Mesenchymal stem cell (in vitro differentiated cells and primary cell): Measurements from ENCODE around the gene SYNE3.

Experiments used
- DNase-seq: peaks from one replicate; pipeline ENCODE4 v3.0.0-alpha.2; 2013
- H2AFZ ChIP-seq: one replicate; pipeline ENCODE4 v1.6.1; 2013; ENCODE audit warnings: low read depth, mild to moderate bottlenecking, control low read depth, inconsistent platforms, low read length, moderate library complexity
- H2AK5ac ChIP-seq: 2 replicates; pipeline ENCODE4 v1.6.1; 2013; ENCODE audit warnings: low read length, moderate library complexity, mild to moderate bottlenecking, inconsistent platforms; ENCODE audit not compliant: severe bottlenecking
- H2BK120ac ChIP-seq: one replicate; pipeline ENCODE4 v1.6.1; 2013; ENCODE audit warnings: low read depth, mild to moderate bottlenecking, inconsistent platforms, low read length, moderate library complexity
- H2BK12ac ChIP-seq, 2 experiments: one replicate each; pipeline ENCODE4 v1.6.1; 2013; ENCODE audit warnings: inconsistent platforms in 2 of 2, low read length in 2 of 2, mild to moderate bottlenecking in 2 of 2, moderate library complexity in 2 of 2, control low read depth in 1 of 2
- H2BK15ac ChIP-seq: one replicate; pipeline ENCODE4 v1.6.1; 2013; ENCODE audit warnings: mild to moderate bottlenecking, low read depth, inconsistent platforms; ENCODE audit not compliant: poor library complexity, severe bottlenecking
- H2BK5ac ChIP-seq: 2 replicates; pipeline ENCODE4 v1.6.1; 2013; ENCODE audit warnings: low read depth, mild to moderate bottlenecking, low read length, control low read depth, inconsistent platforms; ENCODE audit not compliant: poor library complexity, severe bottlenecking
- H3K14ac ChIP-seq, 2 experiments: one replicate each; pipeline ENCODE4 v1.6.1; 2013; ENCODE audit warnings: inconsistent platforms in 2 of 2, low read length in 2 of 2, control low read depth in 1 of 2, mild to moderate bottlenecking in 1 of 2, moderate library complexity in 1 of 2
- H3K18ac ChIP-seq, 2 experiments: one replicate each; pipeline ENCODE4 v1.6.1; 2013; ENCODE audit warnings: inconsistent platforms in 2 of 2, low read length in 2 of 2, control low read depth in 1 of 2, low read depth in 1 of 2, mild to moderate bottlenecking in 1 of 2
- H3K23ac ChIP-seq, 2 experiments: one replicate each; pipeline ENCODE4 v1.6.1; 2013; ENCODE audit warnings: inconsistent platforms in 2 of 2, low read length in 2 of 2, mild to moderate bottlenecking in 2 of 2, moderate library complexity in 2 of 2, control low read depth in 1 of 2
- H3K27ac ChIP-seq: 2 replicates; pipeline ENCODE4 v1.5.1; 2013; ENCODE audit warnings: mild to moderate bottlenecking, moderate library complexity, low read length, control low read depth, inconsistent platforms; ENCODE audit not compliant: poor library complexity, severe bottlenecking
- H3K27me3 ChIP-seq, 2 experiments: 2 replicates each; pipeline versions ENCODE4 v1.6.1 to v1.7.0; 2013; ENCODE audit warnings: low read length in 2 of 2, mild to moderate bottlenecking in 2 of 2, moderate library complexity in 2 of 2, control low read depth in 1 of 2, inconsistent platforms in 1 of 2; ENCODE audit not compliant: control insufficient read depth in 1 of 2, insufficient read depth in 1 of 2
- H3K36me3 ChIP-seq, 2 experiments: 2 replicates each; pipeline versions ENCODE4 v1.6.1 to v1.7.0; 2013; ENCODE audit warnings: low read length in 2 of 2, control low read depth in 1 of 2, inconsistent platforms in 1 of 2, low read depth in 1 of 2, mild to moderate bottlenecking in 1 of 2; ENCODE audit not compliant: insufficient read depth in 2 of 2, control insufficient read depth in 1 of 2
- H3K4ac ChIP-seq, 2 experiments: one replicate each; pipeline ENCODE4 v1.6.1; 2013; ENCODE audit warnings: inconsistent platforms in 2 of 2, low read length in 2 of 2, mild to moderate bottlenecking in 2 of 2, moderate library complexity in 2 of 2, control low read depth in 1 of 2, low read depth in 1 of 2
- H3K4me1 ChIP-seq: 2 replicates; pipeline ENCODE4 v1.6.1; 2013; ENCODE audit warnings: low read depth, low read length, control low read depth; ENCODE audit not compliant: control insufficient read depth, insufficient read depth
- H3K4me2 ChIP-seq: 2 replicates; pipeline ENCODE4 v1.6.1; 2013; ENCODE audit warnings: low read length, mild to moderate bottlenecking, inconsistent platforms; ENCODE audit not compliant: poor library complexity, severe bottlenecking
- H3K4me3 ChIP-seq, 2 experiments: 2 replicates each; pipeline versions ENCODE4 v1.5.1 to v1.7.0; 2013; ENCODE audit warnings: low read length in 2 of 2, mild to moderate bottlenecking in 2 of 2, control low read depth in 1 of 2, low read depth in 1 of 2; ENCODE audit not compliant: insufficient read depth in 1 of 2
- H3K79me1 ChIP-seq: replicated peaks from 2 replicates; pipeline ENCODE4 v1.6.1; 2013; ENCODE audit warnings: mild to moderate bottlenecking, control low read depth, low read length, inconsistent platforms; ENCODE audit not compliant: poor library complexity, severe bottlenecking
- H3K9ac ChIP-seq: 2 replicates; pipeline ENCODE4 v1.7.0; 2013; ENCODE audit warnings: mild to moderate bottlenecking, low read length, moderate library complexity
- H3K9me3 ChIP-seq: 2 replicates; pipeline ENCODE4 v1.7.0; 2013; ENCODE audit warnings: mild to moderate bottlenecking, low read length; ENCODE audit not compliant: control insufficient read depth
- H4K8ac ChIP-seq: one replicate; pipeline ENCODE4 v1.6.1; 2013; ENCODE audit warnings: inconsistent platforms, mild to moderate bottlenecking, low read length, moderate library complexity
- H4K91ac ChIP-seq: one replicate; pipeline ENCODE4 v1.6.1; 2013; ENCODE audit warnings: mild to moderate bottlenecking, low read length, inconsistent platforms
- WGBS: methylation state at CpG from one replicate; pipeline ENCODE4 v1.1.7; 2013; ENCODE audit warnings: mixed read lengths; 5-methylcytosine and 5-hydroxymethylcytosine counted together

Gene SYNE3

GRCh38 chr14:95490138-95490509 lies 26.3 kb downstream of the SYNE3 start:
- H2BK120ac ChIP-seq, result no peak overlapping the region
- 93% methylated on average over 5 of the region's 5 CpGs for WGBS
- no peak overlapping the region for H2AK5ac ChIP-seq
- no peak overlapping the region for H3K4ac ChIP-seq
- H3K27me3 ChIP-seq, result no peaks in the 10 kb centered on the region
- no peak overlapping the region for H2AFZ ChIP-seq
- no peak overlapping the region for H3K9ac ChIP-seq
- H3K4me1 ChIP-seq, result peaks cover 2% of the 10 kb centered on the region
- no peak for DNase-seq
- no peak overlapping the region for H3K18ac ChIP-seq
- no peak overlapping the region for H3K4me2 ChIP-seq
- peaks cover 0 to 13% of the 10 kb centered on the region in 2 experiments for H3K36me3 ChIP-seq
- H4K91ac ChIP-seq, result no peak overlapping the region
- H3K4me3 ChIP-seq, result no peak overlapping the region
- H4K8ac ChIP-seq, result no peak overlapping the region
- H3K9me3 ChIP-seq, result no peaks in the 10 kb centered on the region
- H2BK15ac ChIP-seq, result no peak overlapping the region
- no peaks in the 10 kb centered on the region for H3K79me1 ChIP-seq
- H2BK5ac ChIP-seq, result peak overlapping the region; percentile 36
- H3K23ac ChIP-seq, result no peak overlapping the region
- peak overlapping the region in 1 of 2 experiments; percentile 24 for H2BK12ac ChIP-seq
- H3K27ac ChIP-seq, result no peak overlapping the region
- no peak overlapping the region for H3K14ac ChIP-seq

GRCh38 chr14:95489214-95490137 lies 27.0 kb downstream of the SYNE3 start:
- no peak overlapping the region for H3K4me3 ChIP-seq
- H2BK5ac ChIP-seq, result peak overlapping the region; percentile 36
- no peak overlapping the region for H4K91ac ChIP-seq
- WGBS, result 91% methylated on average over 7 of the region's 9 CpGs
- H2AFZ ChIP-seq, result no peak overlapping the region
- no peaks in the 10 kb centered on the region for H3K9me3 ChIP-seq
- H3K14ac ChIP-seq, result no peak overlapping the region
- no peak overlapping the region for H3K23ac ChIP-seq
- no peak overlapping the region for H2AK5ac ChIP-seq
- no peaks in the 10 kb centered on the region for H3K27me3 ChIP-seq
- H3K27ac ChIP-seq, result no peak overlapping the region
- peak overlapping the region; percentile 49 for H3K9ac ChIP-seq
- H2BK120ac ChIP-seq, result peak overlapping the region; percentile 36
- no peak overlapping the region for H4K8ac ChIP-seq
- peak overlapping the region; percentile 34 to 43 for H3K18ac ChIP-seq
- H3K4me2 ChIP-seq, result no peak overlapping the region
- peak overlapping the region in 1 of 2 experiments; percentile 4 for H3K4ac ChIP-seq
- no peak overlapping the region for H2BK15ac ChIP-seq
- no peaks in the 10 kb centered on the region for H3K79me1 ChIP-seq
- no peak for DNase-seq
- peaks cover 2% of the 10 kb centered on the region for H3K4me1 ChIP-seq
- peak overlapping the region in 1 of 2 experiments; percentile 25 for H2BK12ac ChIP-seq
- peaks cover 0 to 12% of the 10 kb centered on the region in 2 experiments for H3K36me3 ChIP-seq

GRCh38 chr14:95488376-95489213 lies 27.9 kb downstream of the SYNE3 start:
- Histone ChIP-seq H3K4me2 (no peak overlapping the region), H3K18ac (peak overlapping the region; percentile 34 to 70), H3K23ac (no peak overlapping the region), H2BK12ac (peak overlapping the region in 1 of 2 experiments; percentile 8), H2AFZ (no peak overlapping the region), H2BK5ac (no peak overlapping the region), H3K36me3 (peaks cover 0 to 9% of the 10 kb centered on the region in 2 experiments), H3K9ac (peak overlapping the region; percentile 49), H3K4me1 (peaks cover 7% of the 10 kb centered on the region), H3K4me3 (no peak overlapping the region), H3K27me3 (no peaks in the 10 kb centered on the region), H3K9me3 (no peaks in the 10 kb centered on the region), H2BK120ac (no peak overlapping the region), H3K14ac (peak overlapping the region in 1 of 2 experiments; percentile 68), H4K8ac (no peak overlapping the region), H3K27ac (no peak overlapping the region), H3K4ac (peak overlapping the region in 1 of 2 experiments; percentile 4), H2AK5ac (no peak overlapping the region), H4K91ac (peak overlapping the region; percentile 76), H2BK15ac (no peak overlapping the region), H3K79me1 (no peaks in the 10 kb centered on the region)
- 94% methylated on average over 6 of the region's 6 CpGs for WGBS
- DNase-seq, result no peak

- H2AFZ ChIP-seq, result no peak overlapping the region
- no peak overlapping the region for H2AK5ac ChIP-seq
- peaks cover 0 to 9% of the 10 kb centered on the region in 2 experiments for H3K36me3 ChIP-seq
- H3K27ac ChIP-seq, result no peak overlapping the region
- no peak overlapping the region for H4K91ac ChIP-seq
- H3K27me3 ChIP-seq, result no peaks in the 10 kb centered on the region
- H3K23ac ChIP-seq, result no peak overlapping the region
- H3K14ac ChIP-seq, result no peak overlapping the region
- H2BK5ac ChIP-seq, result no peak overlapping the region
- no peak overlapping the region for H2BK120ac ChIP-seq
- peaks cover 13% of the 10 kb centered on the region for H3K4me1 ChIP-seq
- H2BK15ac ChIP-seq, result no peak overlapping the region
- H3K79me1 ChIP-seq, result no peaks in the 10 kb centered on the region
- no peaks in the 10 kb centered on the region for H3K9me3 ChIP-seq
- H4K8ac ChIP-seq, result no peak overlapping the region
- 56% methylated on average over 2 of the region's 3 CpGs for WGBS
- no peak overlapping the region for H2BK12ac ChIP-seq
- no peak overlapping the region for H3K4ac ChIP-seq
- DNase-seq, result no peak
- H3K4me3 ChIP-seq, result no peak overlapping the region
- no peak overlapping the region for H3K4me2 ChIP-seq
- no peak overlapping the region for H3K18ac ChIP-seq
- no peak overlapping the region for H3K9ac ChIP-seq
These were observed 28.8 kb downstream of the SYNE3 start for GRCh38 chr14:95487669-95488084.
